ENCODE data around the gene LOXL1. TPM values are rescaled to one million over a fixed set of nuclear protein-coding genes. Genes with fewer than 3 reads are reported as not detected.

LOXL1 gene
- total and polyA plus RNA-seq, 11 donors: 20.7 to 79.5 (median 30.4) TPM

- peak within 1 kb of the TSS; percentile 82 to 97 (median 94) for H3K27ac ChIP-seq
- H3K27me3 ChIP-seq: no peaks in the 10 kb centered on the region
- intact Hi-C loops (cut with DNase I): loop anchor here in 1 of 10 donors (5.0 kb wide), 1 partner anchor 48 kb away; no protein-coding TSS in a partner anchor
- 0 to 1% (median 0%) methylated on average over 13 to 27 of the region's 27 CpGs for WGBS, 4 donors
- peak within 1 kb of the TSS; percentile 58 to 98 (median 76) for H3K4me3 ChIP-seq
- ATAC-seq (peak; percentile 82 to 91 (median 88)), DNase-seq (peak; percentile 97 to 99 (median 98))
- H3K9me3 ChIP-seq: no peaks in the 10 kb centered on the region
- peaks cover 0 to 20% (median 16%) of the 10 kb centered on the region in 9 donors for H3K36me3 ChIP-seq
- peaks cover 17 to 86% (median 76%) of the 10 kb centered on the region in 12 donors for H3K4me1 ChIP-seq
- TF ChIP-seq CTCF (IDR thresholded peaks at IDR 0.05): peak in 1 of 12 donors; percentile 18
- peak; percentile 43 to 95 for TF ChIP-seq POLR2A (IDR thresholded peaks at IDR 0.05)
Observed at GRCh38 chr15:73994413-73994883, 68.2 kb downstream of the LOXL1 start, which contains the start of gene PML. TSS of gene PML (plus strand) at chr15:73994716. CDS start at chr15:73994813, 97 bp downstream.

GRCh38 chr15:73994912-73995622 lies 68.8 kb downstream of the LOXL1 start:
- ATAC-seq: peak in 3 of 4 donors; percentile 0 to 3 (median 1)
- no peak for TF ChIP-seq CTCF (IDR thresholded peaks at IDR 0.05)
- no peak for TF ChIP-seq POLR2A (IDR thresholded peaks at IDR 0.05)
- Histone ChIP-seq H3K36me3 (peaks cover 0 to 27% (median 23%) of the 10 kb centered on the region in 9 donors), H3K27ac (peak overlapping the region; percentile 82 to 97 (median 94)), H3K4me3 (peak overlapping the region; percentile 58 to 98 (median 76)), H3K9me3 (no peaks in the 10 kb centered on the region), H3K27me3 (no peaks in the 10 kb centered on the region), H3K4me1 (peaks cover 11 to 86% (median 74%) of the 10 kb centered on the region in 12 donors)
- intact Hi-C loops (cut with DNase I): loop anchor here in 4 of 10 donors (5.0 kb wide), 2 partner anchors 42 to 47 kb away; no protein-coding TSS in a partner anchor
- peak in 2 of 5 donors; percentile 27 to 54 for DNase-seq
- 1 to 2% (median 2%) methylated on average over 18 of the region's 18 CpGs for WGBS, 4 donors

- WGBS, 4 donors: 36 to 45% (median 41%) methylated on average over 2 of the region's 2 CpGs
- intact Hi-C loops (cut with DNase I): loop anchor here in 5 of 10 donors (2.0 to 5.0 kb wide), 3 partner anchors 15 to 46 kb away; no protein-coding TSS in a partner anchor
Observed at GRCh38 chr15:73996267-73996666, 70.0 kb downstream of the LOXL1 start.

More at GRCh38 chr15:73996267-73996666, 70.0 kb downstream of the LOXL1 start:
- TF ChIP-seq POLR2A (IDR thresholded peaks at IDR 0.05) (no peak), CTCF (IDR thresholded peaks at IDR 0.05) (no peak)
- H3K27ac ChIP-seq: peak overlapping the region in 11 of 12 donors; percentile 35 to 97 (median 94)
- no peaks in the 10 kb centered on the region for H3K9me3 ChIP-seq
- ATAC-seq: no peak
- peaks cover 4 to 86% (median 67%) of the 10 kb centered on the region in 12 donors for H3K4me1 ChIP-seq
- no peak for DNase-seq
- peak overlapping the region; percentile 58 to 98 (median 76) for H3K4me3 ChIP-seq
- peaks cover 0 to 39% (median 32%) of the 10 kb centered on the region in 9 donors for H3K36me3 ChIP-seq
- H3K27me3 ChIP-seq: no peaks in the 10 kb centered on the region

All from heart left ventricle (tissue), 16 donors.